Measurements from ENCODE around the gene FXYD5. TPM values are rescaled to one million over a fixed set of nuclear protein-coding genes. Genes with fewer than 3 reads are reported as not detected.

The FXYD5 gene
- total RNA-seq, 6 experiments from 2014 or later = 5.6 to 23.6 (median 14.2) TPM

- TF ChIP-seq CTCF (IDR thresholded peaks at IDR 0.05) (no peak), POLR2A (IDR thresholded peaks at IDR 0.05) (no peak)
- H3K4me1 ChIP-seq = peaks cover 0 to 25% (median 10%) of the 10 kb centered on the region in 4 donors
- no peaks in the 10 kb centered on the region for H3K9me3 ChIP-seq
- WGBS (ENCODE audit: insufficient coverage, low coverage, low lambda C conversion rate, missing lambda C conversion rate) = 30% methylated on average over 1 of the region's 3 CpGs
- ATAC-seq = peak in 2 of 4 donors; percentile 5 to 48
- peak in 1 of 3 donors; percentile 20 for DNase-seq
- no peaks in the 10 kb centered on the region for H3K36me3 ChIP-seq
- H3K27ac ChIP-seq = no peak overlapping the region
- intact Hi-C loops (cut with DNase I) = no loop called here
- H3K4me3 ChIP-seq = no peak overlapping the region
- H3K27me3 ChIP-seq = no peaks in the 10 kb centered on the region
Observed at GRCh38 chr19:35168196-35168595, 13.7 kb downstream of the FXYD5 start.

- Histone ChIP-seq H3K4me3 (no peak overlapping the region), H3K4me1 (peaks cover 0 to 25% (median 10%) of the 10 kb centered on the region in 4 donors), H3K27me3 (no peaks in the 10 kb centered on the region), H3K27ac (peak overlapping the region in 1 of 3 donors; percentile 85), H3K36me3 (no peaks in the 10 kb centered on the region), H3K9me3 (no peaks in the 10 kb centered on the region)
- DNase-seq (peak in 1 of 3 donors; percentile 43), ATAC-seq (peak in 3 of 4 donors; percentile 10 to 37 (median 26))
- intact Hi-C loops (cut with DNase I) = no loop called here
- TF ChIP-seq CTCF (IDR thresholded peaks at IDR 0.05) (no peak), POLR2A (IDR thresholded peaks at IDR 0.05) (no peak)
- 49% methylated on average over 11 of the region's 18 CpGs for WGBS (ENCODE audit: insufficient coverage, low coverage, low lambda C conversion rate, missing lambda C conversion rate)
Observed at GRCh38 chr19:35169221-35169995, 14.9 kb downstream of the FXYD5 start.

GRCh38 chr19:35170359-35171061 is 16.0 kb downstream of the FXYD5 start:
- WGBS (ENCODE audit: insufficient coverage, low coverage, low lambda C conversion rate, missing lambda C conversion rate) = 27% methylated on average over 5 of the region's 7 CpGs
- Histone ChIP-seq H3K27ac (peak overlapping the region in 2 of 3 donors; percentile 67 to 85), H3K27me3 (no peaks in the 10 kb centered on the region), H3K4me1 (peaks cover 0 to 25% (median 10%) of the 10 kb centered on the region in 4 donors), H3K9me3 (no peaks in the 10 kb centered on the region), H3K36me3 (no peaks in the 10 kb centered on the region), H3K4me3 (no peak overlapping the region)
- ATAC-seq = peak; percentile 84 to 94 (median 90)
- intact Hi-C loops (cut with DNase I) = no loop called here
- TF ChIP-seq POLR2A (IDR thresholded peaks at IDR 0.05) = no peak
- TF ChIP-seq CTCF (IDR thresholded peaks at IDR 0.05) = no peak
- peak in 2 of 3 donors; percentile 61 to 85 for DNase-seq

- H3K27me3 ChIP-seq = no peaks in the 10 kb centered on the region
- intact Hi-C loops (cut with DNase I) = no loop called here
- no peaks in the 10 kb centered on the region for H3K36me3 ChIP-seq
- H3K4me1 ChIP-seq = peaks cover 0 to 25% (median 10%) of the 10 kb centered on the region in 4 donors
- H3K27ac ChIP-seq = no peak overlapping the region
- no peak overlapping the region for H3K4me3 ChIP-seq
- no peak for TF ChIP-seq POLR2A (IDR thresholded peaks at IDR 0.05)
- TF ChIP-seq CTCF (IDR thresholded peaks at IDR 0.05) = no peak
- DNase-seq = no peak
- 16% methylated on average over 3 of the region's 3 CpGs for WGBS (ENCODE audit: insufficient coverage, low coverage, low lambda C conversion rate, missing lambda C conversion rate)
- H3K9me3 ChIP-seq = no peaks in the 10 kb centered on the region
- no peak for ATAC-seq
Observed at GRCh38 chr19:35171730-35172129, 17.2 kb downstream of the FXYD5 start.

Data from right lobe of liver (tissue), 6 donors.